PC-3 (cell line): ENCODE results near the gene MDH2. TPM values are rescaled to one million over a fixed set of nuclear protein-coding genes. Genes with fewer than 3 reads are reported as not detected.
"Not testable (repeated sequence)": the region's sequence is repeated elsewhere in the genome, so short reads cannot be mapped to it uniquely, and the experiment has no call there.

Experiments
- ATAC-seq: fragments of 200-7000 bp; cut with Tn5 transposase; 2 replicates; pipeline ENCODE4 v1.9.1; 2020; ENCODE audit warnings: mild to moderate bottlenecking, moderate library complexity
- BruUV-seq: library from RNA; stranded (reverse); fragments of 400-500 nt; replicated peaks from 2 replicates; lab custom pipeline; 2021; lab: Mats Ljungman, UMichigan
- CTCF ChIA-PET: fragments of 300-600 bp; sonication (Branson Sonifier 250); formaldehyde crosslinking; loops from one replicate; lab custom pipeline; 2022; ENCODE audit warnings: antibody characterized with exemption; lab: Charles Lee
- POLR2A ChIA-PET: fragments of 300-600 bp; sonication (Branson Sonifier 250); formaldehyde crosslinking; loops from one replicate; lab custom pipeline; 2022; ENCODE audit warnings: antibody characterized with exemption; ENCODE audit not compliant: unreplicated experiment; lab: Charles Lee
- DNase-seq: peaks from one replicate; pipeline ENCODE4 v3.0.0-alpha.2; 2015
- H2AFZ ChIP-seq: fragments of 300-600 bp; sonication (generic); 2 replicates; pipeline ENCODE4 v1.6.0; 2016; ENCODE audit warnings: antibody characterized with exemption, low read length
- H3F3A ChIP-seq: fragments of 300-600 bp; sonication (generic); one replicate; pipeline ENCODE4 v1.6.0; 2017; ENCODE audit warnings: antibody characterized with exemption, low read length, control low read depth, mild to moderate bottlenecking; ENCODE audit not compliant: unreplicated experiment
- H3K27ac ChIP-seq: fragments of 300-600 bp; sonication (generic); 2 replicates; pipeline ENCODE4 v1.5.1; 2016; ENCODE audit warnings: mild to moderate bottlenecking, low read length
- H3K27me3 ChIP-seq: fragments of 300-600 bp; sonication (generic); 2 replicates; pipeline ENCODE4 v1.6.1; 2016; ENCODE audit warnings: low read length, mixed read lengths
- H3K36me3 ChIP-seq: fragments of 300-600 bp; sonication (generic); 2 replicates; pipeline ENCODE4 v1.6.1; 2016; ENCODE audit warnings: low read depth, mixed run types, low read length, mixed read lengths
- H3K4me1 ChIP-seq: fragments of 300-600 bp; sonication (generic); 2 replicates; pipeline ENCODE4 v1.5.1; 2016; ENCODE audit warnings: low read length; ENCODE audit not compliant: insufficient read depth
- H3K4me2 ChIP-seq: fragments of 300-600 bp; sonication (generic); 2 replicates; pipeline ENCODE4 v1.6.0; 2016; ENCODE audit warnings: low read length
- H3K4me3 ChIP-seq: fragments of 300-600 bp; sonication (generic); 2 replicates; pipeline ENCODE4 v1.5.1; 2016; ENCODE audit warnings: mild to moderate bottlenecking, low read length, mixed read lengths
- H3K79me2 ChIP-seq: fragments of 300-600 bp; sonication (generic); 2 replicates; pipeline ENCODE4 v1.6.1; 2017; ENCODE audit warnings: low read length, mixed read lengths
- H3K9ac ChIP-seq: fragments of 300-600 bp; sonication (generic); 2 replicates; pipeline ENCODE4 v1.6.0; 2016; ENCODE audit warnings: mild to moderate bottlenecking, low read length
- H3K9me2 ChIP-seq: fragments of 300-600 bp; sonication (generic); replicated peaks from 2 replicates; pipeline ENCODE4 v1.6.1; 2016; ENCODE audit warnings: mixed run types, low read length, mixed read lengths
- H3K9me3 ChIP-seq: fragments of 300-600 bp; sonication (generic); 2 replicates; pipeline ENCODE4 v1.6.1; 2016; ENCODE audit warnings: low read length, mixed read lengths
- H4K20me1 ChIP-seq: fragments of 300-600 bp; sonication (generic); 2 replicates; pipeline ENCODE4 v1.6.1; 2016; ENCODE audit warnings: low read length, mixed read lengths
- CTCF ChIP-seq: fragments of 300-600 bp; sonication (generic); conservative IDR thresholded peaks from 2 replicates; pipeline ENCODE4 v1.5.1; 2017; ENCODE audit warnings: antibody characterized with exemption, low read depth, mild to moderate bottlenecking, low read length
- EZH2 ChIP-seq: fragments of 300-600 bp; sonication (generic); IDR thresholded peaks from one replicate; pipeline ENCODE4 v1.6.1; 2017; ENCODE audit warnings: antibody characterized with exemption, mild to moderate bottlenecking, low read length; ENCODE audit not compliant: unreplicated experiment
- EZH2phosphoT487 ChIP-seq: fragments of 300-600 bp; sonication (generic); IDR thresholded peaks from 2 replicates; pipeline ENCODE4 v1.6.1; 2018; ENCODE audit warnings: mild to moderate bottlenecking, antibody characterized with exemption, low read length, borderline replicate concordance
- intact Hi-C: fragments of 100-400 bp; cut with micrococcal nuclease; formaldehyde crosslinking; loops from 2 replicates; pipeline ENCODE4 v1.9.0; 2023
- total RNA-seq: library from RNA; depleted of rRNA; stranded (reverse); fragments of >200 nt; gene quantifications from 2 replicates; pipeline ENCODE4 v1.2.3, GENCODE V29; 2014

Gene MDH2
- total RNA-seq, 1 experiment from 2014 or later: 174 TPM

- no peak for ATAC-seq
- Histone ChIP-seq H3K36me3 (no peaks in the 10 kb centered on the region), H2AFZ (no peak overlapping the region), H3F3A (no peaks in the 10 kb centered on the region), H3K4me1 (no peaks in the 10 kb centered on the region), H3K79me2 (no peaks in the 10 kb centered on the region), H3K27ac (no peak overlapping the region), H4K20me1 (no peaks in the 10 kb centered on the region), H3K4me2 (no peak overlapping the region), H3K4me3 (no peak overlapping the region), H3K9ac (no peak overlapping the region), H3K27me3 (no peaks in the 10 kb centered on the region), H3K9me3 (no peaks in the 10 kb centered on the region), H3K9me2 (no peaks in the 10 kb centered on the region)
- ChIA-PET POLR2A (no interaction called here), CTCF (no interaction called here)
- TF ChIP-seq EZH2phosphoT487 (no peak), EZH2 (no peak), CTCF (no peak)
- no peak for DNase-seq
- BruUV-seq: no TSS peak
- intact Hi-C loops: no loop called here
Measured at GRCh38 chr7:76002139-76002538, 45.8 kb upstream of the MDH2 start.

- CTCF ChIA-PET: no interaction called here
- Histone ChIP-seq H3K79me2 (no peaks in the 10 kb centered on the region), H3K9ac (no peak overlapping the region), H3K9me2 (no peaks in the 10 kb centered on the region), H3K27me3 (no peaks in the 10 kb centered on the region), H3F3A (no peaks in the 10 kb centered on the region), H4K20me1 (no peaks in the 10 kb centered on the region), H3K4me3 (no peak overlapping the region), H3K4me2 (no peak overlapping the region), H3K27ac (no peak overlapping the region), H3K4me1 (no peaks in the 10 kb centered on the region), H3K9me3 (no peaks in the 10 kb centered on the region), H3K36me3 (no peaks in the 10 kb centered on the region), H2AFZ (no peak overlapping the region)
- TF ChIP-seq EZH2phosphoT487: no peak
- no TSS peak for BruUV-seq
- DNase-seq (no peak), ATAC-seq (no peak)
- POLR2A ChIA-PET: no interaction called here
- intact Hi-C loops: no loop called here
Measured at GRCh38 chr7:76002822-76003221, 45.1 kb upstream of the MDH2 start.

- Histone ChIP-seq H3F3A (no peaks in the 10 kb centered on the region), H3K4me1 (no peaks in the 10 kb centered on the region), H3K4me3 (no peak overlapping the region), H3K27ac (no peak overlapping the region), H3K36me3 (no peaks in the 10 kb centered on the region), H4K20me1 (no peaks in the 10 kb centered on the region), H3K79me2 (no peaks in the 10 kb centered on the region), H2AFZ (no peak overlapping the region), H3K9ac (no peak overlapping the region), H3K27me3 (no peaks in the 10 kb centered on the region), H3K9me3 (no peaks in the 10 kb centered on the region), H3K4me2 (no peak overlapping the region), H3K9me2 (no peaks in the 10 kb centered on the region)
- intact Hi-C loops: no loop called here
- POLR2A ChIA-PET: no interaction called here
- ATAC-seq: no peak
- DNase-seq: no peak
- BruUV-seq: no TSS peak
- CTCF ChIA-PET: no interaction called here
- TF ChIP-seq EZH2: no peak
- no peak for TF ChIP-seq EZH2phosphoT487
- TF ChIP-seq CTCF: no peak
Measured at GRCh38 chr7:76003351-76003750, 44.6 kb upstream of the MDH2 start.

- H3K4me2 ChIP-seq, DNase-seq, H3K4me3 ChIP-seq, H3K9ac ChIP-seq, H3K27ac ChIP-seq, intact Hi-C loops, H3K4me1 ChIP-seq, H3K36me3 ChIP-seq, ATAC-seq, H3F3A ChIP-seq, H3K9me2 ChIP-seq, H3K27me3 ChIP-seq, H4K20me1 ChIP-seq, H3K79me2 ChIP-seq, POLR2A ChIA-PET, BruUV-seq, H3K9me3 ChIP-seq, H2AFZ ChIP-seq: not testable (repeated sequence)
- CTCF ChIA-PET: interaction anchor here (0.6 kb wide), 1 partner anchor 258 kb away, joined by 3 read pairs; no protein-coding TSS in a partner anchor
Measured at GRCh38 chr7:76005004-76005403, 42.9 kb upstream of the MDH2 start.
